Measurements from ENCODE around the gene CHCHD3.

- TF ChIP-seq, protein P1, sequence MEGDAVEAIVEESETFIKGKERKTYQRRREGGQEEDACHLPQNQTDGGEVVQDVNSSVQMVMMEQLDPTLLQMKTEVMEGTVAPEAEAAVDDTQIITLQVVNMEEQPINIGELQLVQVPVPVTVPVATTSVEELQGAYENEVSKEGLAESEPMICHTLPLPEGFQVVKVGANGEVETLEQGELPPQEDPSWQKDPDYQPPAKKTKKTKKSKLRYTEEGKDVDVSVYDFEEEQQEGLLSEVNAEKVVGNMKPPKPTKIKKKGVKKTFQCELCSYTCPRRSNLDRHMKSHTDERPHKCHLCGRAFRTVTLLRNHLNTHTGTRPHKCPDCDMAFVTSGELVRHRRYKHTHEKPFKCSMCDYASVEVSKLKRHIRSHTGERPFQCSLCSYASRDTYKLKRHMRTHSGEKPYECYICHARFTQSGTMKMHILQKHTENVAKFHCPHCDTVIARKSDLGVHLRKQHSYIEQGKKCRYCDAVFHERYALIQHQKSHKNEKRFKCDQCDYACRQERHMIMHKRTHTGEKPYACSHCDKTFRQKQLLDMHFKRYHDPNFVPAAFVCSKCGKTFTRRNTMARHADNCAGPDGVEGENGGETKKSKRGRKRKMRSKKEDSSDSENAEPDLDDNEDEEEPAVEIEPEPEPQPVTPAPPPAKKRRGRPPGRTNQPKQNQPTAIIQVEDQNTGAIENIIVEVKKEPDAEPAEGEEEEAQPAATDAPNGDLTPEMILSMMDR (conservative IDR thresholded peaks at IDR 0.05; ENCODE audit: low read length), result no peak
- TF ChIP-seq EZH2phosphoT487 (IDR thresholded peaks at IDR 0.05; ENCODE audit: borderline replicate concordance), result no peak
Measured at GRCh38 chr7:132757783-132758182, 324.1 kb downstream of the CHCHD3 start.
